PC-9 (cell line): ENCODE data around the gene COL4A2.

ENCODE experiments used
- EZH2 ChIP-seq: fragments of 200-600 bp; sonication (generic); IDR thresholded peaks from 2 replicates; pipeline ENCODE4 v1.8.0; 2017; ENCODE audit warnings: antibody characterized with exemption, low read depth
- TF ChIP-seq, protein P1 (sequence below): fragments of 200-600 bp; sonication (generic); conservative IDR thresholded peaks from 2 replicates; pipeline ENCODE4 v1.6.1; 2017; ENCODE audit warnings: mixed run types, antibody characterized with exemption, mild to moderate bottlenecking, moderate library complexity

- TF ChIP-seq, protein P1, sequence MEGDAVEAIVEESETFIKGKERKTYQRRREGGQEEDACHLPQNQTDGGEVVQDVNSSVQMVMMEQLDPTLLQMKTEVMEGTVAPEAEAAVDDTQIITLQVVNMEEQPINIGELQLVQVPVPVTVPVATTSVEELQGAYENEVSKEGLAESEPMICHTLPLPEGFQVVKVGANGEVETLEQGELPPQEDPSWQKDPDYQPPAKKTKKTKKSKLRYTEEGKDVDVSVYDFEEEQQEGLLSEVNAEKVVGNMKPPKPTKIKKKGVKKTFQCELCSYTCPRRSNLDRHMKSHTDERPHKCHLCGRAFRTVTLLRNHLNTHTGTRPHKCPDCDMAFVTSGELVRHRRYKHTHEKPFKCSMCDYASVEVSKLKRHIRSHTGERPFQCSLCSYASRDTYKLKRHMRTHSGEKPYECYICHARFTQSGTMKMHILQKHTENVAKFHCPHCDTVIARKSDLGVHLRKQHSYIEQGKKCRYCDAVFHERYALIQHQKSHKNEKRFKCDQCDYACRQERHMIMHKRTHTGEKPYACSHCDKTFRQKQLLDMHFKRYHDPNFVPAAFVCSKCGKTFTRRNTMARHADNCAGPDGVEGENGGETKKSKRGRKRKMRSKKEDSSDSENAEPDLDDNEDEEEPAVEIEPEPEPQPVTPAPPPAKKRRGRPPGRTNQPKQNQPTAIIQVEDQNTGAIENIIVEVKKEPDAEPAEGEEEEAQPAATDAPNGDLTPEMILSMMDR, result no peak
- TF ChIP-seq EZH2, result no peak
Observed at GRCh38 chr13:110380359-110381028, 73.4 kb downstream of the COL4A2 start.
